CD4-positive, alpha-beta T cell treated with Interleukin-21 for 1 hour (primary cell): Measurements from ENCODE around the gene SPECC1L.

Experiments used
- DNase-seq: peaks from one replicate; pipeline ENCODE4 v3.0.0-alpha.2; 2020

SPECC1L gene

GRCh38 chr22:24401931-24402367, 131.3 kb downstream of the SPECC1L start:
- DNase-seq, result no peak

GRCh38 chr22:24402460-24403192, 132.0 kb downstream of the SPECC1L start:
- no peak for DNase-seq

DNA sequence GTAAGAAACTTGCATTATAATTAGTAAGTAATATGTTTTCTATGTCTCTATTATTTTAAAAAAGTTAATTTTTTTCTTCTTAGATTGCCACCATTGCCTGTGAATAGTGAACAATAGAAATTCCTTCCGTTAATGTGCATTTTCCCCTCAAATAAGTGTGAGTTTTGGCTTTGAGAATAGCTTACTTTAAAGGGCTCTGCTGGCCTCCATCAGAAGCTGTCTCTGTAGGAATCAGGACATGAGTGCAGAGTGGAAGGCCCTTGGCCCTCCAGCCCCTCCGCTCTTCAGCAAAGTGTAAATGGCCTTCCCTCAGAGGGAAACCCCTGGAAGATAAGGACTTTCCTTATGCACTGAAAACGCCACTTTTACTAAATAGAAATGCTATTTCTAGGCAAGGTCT, 132.7 kb downstream of the SPECC1L start:
- no peak for DNase-seq

GRCh38 chr22:24404561-24405275, 134.1 kb downstream of the SPECC1L start:
- no peak for DNase-seq

DNA sequence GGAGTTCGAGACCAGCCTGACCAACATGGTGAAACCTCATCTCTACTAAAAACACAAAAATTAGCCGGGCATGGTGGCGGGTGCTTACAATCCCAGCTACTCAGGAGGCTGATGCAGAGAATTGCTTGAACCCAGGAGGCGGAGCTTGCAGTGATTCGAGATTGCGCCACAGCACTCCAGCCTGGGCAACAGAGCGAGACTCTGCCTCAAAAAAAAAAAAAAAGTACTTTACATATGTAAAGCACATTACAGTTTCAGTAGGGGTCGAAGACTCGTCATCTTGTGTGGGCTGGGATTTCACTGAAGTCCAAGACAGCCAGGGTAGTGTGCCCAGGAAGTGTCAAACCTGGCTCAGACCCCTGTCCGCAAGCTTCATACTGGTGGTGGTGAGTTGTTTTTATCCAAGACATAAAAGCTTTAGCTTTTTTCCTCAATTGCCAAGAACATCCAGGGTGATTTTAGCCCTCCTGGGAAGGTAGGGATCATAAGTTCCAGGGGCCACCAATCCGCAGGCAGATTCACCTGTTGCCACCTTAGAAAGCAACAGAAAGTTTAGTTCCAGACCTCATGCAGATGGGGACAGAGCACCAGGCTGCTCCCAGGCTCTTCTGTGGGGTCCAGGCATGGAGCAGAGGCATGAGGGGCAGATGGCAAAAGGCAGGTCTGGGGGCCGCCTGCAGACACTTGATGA, 135.1 kb downstream of the SPECC1L start:
- no peak for DNase-seq

GRCh38 chr22:24406322-24407277, 136.0 kb downstream of the SPECC1L start:
- DNase-seq, result no peak

DNA sequence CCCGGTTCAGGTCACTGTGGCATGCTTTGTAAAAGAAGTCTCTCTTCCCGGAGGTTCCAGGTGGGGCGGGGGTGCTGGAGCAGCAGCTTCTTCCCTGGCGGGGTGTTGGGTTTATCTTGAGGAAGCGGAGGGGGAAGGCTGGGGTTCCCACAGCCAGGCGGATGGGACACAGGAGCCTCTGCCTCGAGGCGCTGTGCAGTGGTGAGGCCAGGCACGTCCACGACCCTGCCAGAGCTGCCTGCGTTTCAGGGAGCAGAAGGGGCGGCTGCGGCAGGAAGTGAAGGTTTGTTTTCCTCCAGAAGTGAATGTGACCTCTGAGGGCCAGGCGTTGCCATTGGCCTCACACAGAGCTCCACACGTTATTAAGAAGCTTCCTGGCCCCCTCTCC, 136.6 kb downstream of the SPECC1L start:
- DNase-seq, result no peak

DNA sequence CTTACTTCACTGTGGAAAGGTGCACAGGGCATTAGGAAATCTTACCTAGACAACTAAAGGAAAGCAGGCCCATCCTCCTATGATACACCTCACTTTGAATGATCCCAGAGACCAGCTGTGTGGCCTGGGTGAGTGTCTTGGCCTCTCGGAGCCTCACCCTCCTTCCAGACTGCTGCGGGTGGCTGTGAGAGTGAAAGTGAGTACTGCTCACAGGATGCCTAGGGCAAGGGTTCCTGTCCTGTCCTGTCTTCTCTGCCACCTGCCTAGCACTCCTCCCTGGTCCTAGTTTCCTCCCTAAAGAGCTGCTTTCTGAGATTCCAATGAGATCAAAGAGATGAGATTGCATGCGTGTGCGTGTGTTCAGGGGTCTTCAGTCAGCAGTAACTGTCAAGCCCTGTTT, 137.3 kb downstream of the SPECC1L start:
- no peak for DNase-seq

DNA sequence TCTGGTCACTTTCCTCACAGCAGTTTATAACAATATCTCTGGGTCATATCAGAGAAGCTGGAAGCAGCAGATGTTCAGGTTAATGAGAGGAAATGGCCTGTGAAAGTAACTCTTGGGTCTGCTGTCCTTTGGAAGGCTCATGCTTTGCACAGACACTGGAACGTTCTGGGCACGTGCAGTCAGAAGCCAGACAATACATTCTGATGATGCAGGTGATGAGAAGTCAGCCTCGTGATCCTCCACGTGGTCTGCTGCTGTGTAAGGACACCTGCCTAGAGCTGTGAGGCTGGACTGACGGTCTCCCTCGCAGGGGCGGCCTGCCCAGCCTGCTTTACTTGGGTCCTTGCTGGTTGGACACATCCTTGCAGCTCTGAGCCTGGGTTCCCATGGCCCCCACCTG, 138.0 kb downstream of the SPECC1L start:
- no peak for DNase-seq

GRCh38 chr22:24409707-24410106, 139.1 kb downstream of the SPECC1L start:
- no peak for DNase-seq

- peak; percentile 35 for DNase-seq
These were observed 139.7 kb downstream of the SPECC1L start for GRCh38 chr22:24410110-24410856.

GRCh38 chr22:24411256-24412004, 140.8 kb downstream of the SPECC1L start:
- no peak for DNase-seq

GRCh38 chr22:24412274-24412673, 141.6 kb downstream of the SPECC1L start:
- no peak for DNase-seq

GRCh38 chr22:24413271-24413670, 142.6 kb downstream of the SPECC1L start:
- no peak for DNase-seq

- no peak for DNase-seq
These were observed 143.2 kb downstream of the SPECC1L start for GRCh38 chr22:24413736-24414385.

- DNase-seq, result no peak
These were observed 143.9 kb downstream of the SPECC1L start for GRCh38 chr22:24414523-24414922.

- DNase-seq, result no peak
These were observed 144.6 kb downstream of the SPECC1L start for GRCh38 chr22:24414984-24415945.

DNA sequence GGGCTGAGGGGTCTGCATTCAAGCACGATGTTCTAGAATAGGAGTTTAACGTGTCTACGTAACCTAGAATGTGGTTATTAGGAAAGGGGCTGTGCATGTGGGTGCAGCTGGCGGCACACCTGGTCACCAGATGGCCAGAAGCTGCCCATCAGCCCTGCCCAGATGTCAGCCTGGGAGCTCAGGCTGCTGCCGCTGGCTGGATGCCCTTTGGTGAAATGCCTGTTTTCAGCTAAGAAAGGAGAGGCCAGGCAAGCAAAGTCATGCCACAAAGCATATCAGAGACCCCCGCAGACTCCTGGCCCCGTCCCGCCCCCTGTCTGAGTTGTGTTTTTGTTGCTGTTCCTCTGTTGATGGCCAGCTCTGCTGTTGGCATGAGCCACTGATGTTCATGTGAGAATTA, 145.5 kb downstream of the SPECC1L start:
- no peak for DNase-seq

- DNase-seq, result no peak
These were observed 146.0 kb downstream of the SPECC1L start for GRCh38 chr22:24416611-24417010.
